Right lobe of liver (tissue), 4 donors: Measurements from ENCODE around the gene DENND4A.

Experiments
- CTCF ChIP-seq, 4 donors: fragments of 200-600 bp in 3 of 4; fragments of 450-650 bp in 1 of 4; IDR thresholded peaks; one replicate each; pipeline versions ENCODE4 v1.5.1 to v1.8.0; 2016 to 2022; ENCODE audit warnings: antibody characterized with exemption in 4 of 4, mild to moderate bottlenecking in 2 of 4
- POLR2A ChIP-seq: fragments of 450-650 bp; IDR thresholded peaks from one replicate; pipeline ENCODE4 v1.6.1; 2017; ENCODE audit warnings: antibody characterized with exemption, mild to moderate bottlenecking
- donor health status: DM: no; HTN: no; CAD: no.
- donor health status: DM: no; HTN: no; CAD: no.
- donor health status: DM: no; HTN: yes; CAD: no.

- no peak for TF ChIP-seq CTCF (IDR thresholded peaks at IDR 0.05)
- TF ChIP-seq POLR2A = no peak
These were observed 171.3 kb downstream of the DENND4A start for GRCh38 chr15:65620833-65621232.
